RKO (cell line): ENCODE data around the gene ZYX.
"Not testable (repeated sequence)": the region's sequence is repeated elsewhere in the genome, so short reads cannot be mapped to it uniquely, and the experiment has no call there.

Source experiments
- DNase-seq: peaks from one replicate; pipeline ENCODE4 v3.0.0-alpha.2; 2016; ENCODE audit warnings: low spot score

The ZYX gene

GRCh38 chr7:143385891-143386781 lies 5.0 kb downstream of the ZYX start:
- peak; percentile 19 for DNase-seq

GRCh38 chr7:143387156-143387975 lies 6.2 kb downstream of the ZYX start:
- no peak for DNase-seq

GRCh38 chr7:143388051-143388450 lies 6.9 kb downstream of the ZYX start:
- no peak for DNase-seq

GRCh38 chr7:143388491-143389101 lies 7.5 kb downstream of the ZYX start:
- no peak for DNase-seq

- DNase-seq, result peak; percentile 43
Observed at GRCh38 chr7:143389316-143390103, 8.4 kb downstream of the ZYX start.

GRCh38 chr7:143390104-143390772 lies 9.1 kb downstream of the ZYX start:
- no peak for DNase-seq

- no peak for DNase-seq
Observed at GRCh38 chr7:143390773-143391317, 9.7 kb downstream of the ZYX start.

- peak; percentile 52 for DNase-seq
Observed at GRCh38 chr7:143391462-143392404, 10.6 kb downstream of the ZYX start.

- DNase-seq, result not testable (repeated sequence)
Observed at GRCh38 chr7:143392427-143392826, 11.3 kb downstream of the ZYX start.

GRCh38 chr7:143392875-143393266 lies 11.7 kb downstream of the ZYX start:
- DNase-seq, result no peak

GRCh38 chr7:143393267-143394041 lies 12.3 kb downstream of the ZYX start:
- DNase-seq, result no peak

GRCh38 chr7:143394068-143394467 lies 12.9 kb downstream of the ZYX start:
- DNase-seq, result no peak

GRCh38 chr7:143394777-143395176 lies 13.6 kb downstream of the ZYX start:
- no peak for DNase-seq

GRCh38 chr7:143395187-143396149 lies 14.3 kb downstream of the ZYX start:
- no peak for DNase-seq

- no peak for DNase-seq
Observed at GRCh38 chr7:143396182-143396581, 15.0 kb downstream of the ZYX start.

GRCh38 chr7:143396625-143397556 lies 15.7 kb downstream of the ZYX start:
- DNase-seq, result no peak
